ENCODE data around the gene ZMYND8.

ZMYND8 gene

DNA sequence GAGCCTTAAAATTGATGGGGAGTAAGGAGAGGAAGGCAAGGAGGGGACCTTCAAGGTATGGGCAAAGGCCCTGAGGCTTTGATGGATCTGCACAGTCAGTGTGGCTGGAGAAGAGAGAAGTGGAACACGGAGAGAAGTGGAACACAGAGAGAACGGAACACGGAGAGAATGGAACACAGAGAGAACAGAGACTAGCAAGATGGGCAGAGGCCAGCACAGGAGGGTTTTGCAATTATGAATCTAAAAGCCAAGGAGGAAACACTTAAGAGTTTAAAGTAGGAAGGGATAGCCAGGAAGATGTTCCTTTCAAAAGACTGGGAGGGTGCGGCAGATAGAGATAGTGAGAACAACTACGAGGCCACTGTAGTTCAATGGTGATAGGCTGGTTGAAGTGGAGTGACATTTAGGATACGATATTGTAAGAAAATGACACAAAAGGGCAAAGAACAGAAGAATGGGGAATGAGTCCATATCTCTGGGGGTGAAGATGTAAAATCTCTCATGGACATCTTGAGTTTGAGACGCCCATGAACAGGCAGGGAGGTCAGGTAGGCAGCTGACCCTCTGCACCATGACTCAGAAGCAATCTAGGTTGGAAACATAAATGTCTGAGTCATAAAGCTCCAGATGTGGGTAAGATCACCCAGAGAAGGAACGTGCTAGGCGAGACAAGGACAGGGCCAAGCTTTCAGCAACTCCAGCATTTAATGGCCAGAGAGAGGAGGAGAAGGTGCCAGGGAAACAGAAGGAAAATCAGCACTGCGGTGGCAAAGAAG is 25.4 kb downstream of the ZMYND8 start (continued):
- no peak for TF ChIP-seq ZNF132 (tag by site-specific recombination; IDR thresholded peaks at IDR 0.05; ENCODE audit: borderline replicate concordance)
- TF ChIP-seq ZNF623 (tag by site-specific recombination; IDR thresholded peaks at IDR 0.05), result peak; percentile 58
- peak; percentile 42; the same call in 1 of the 2 replicates for TF ChIP-seq OSR2 (tag by site-specific recombination; IDR thresholded peaks at IDR 0.05)
- TF ChIP-seq ZBTB17 (tag by site-specific recombination; IDR thresholded peaks at IDR 0.05), result peak; percentile 54
- TF ChIP-seq, protein P1, sequence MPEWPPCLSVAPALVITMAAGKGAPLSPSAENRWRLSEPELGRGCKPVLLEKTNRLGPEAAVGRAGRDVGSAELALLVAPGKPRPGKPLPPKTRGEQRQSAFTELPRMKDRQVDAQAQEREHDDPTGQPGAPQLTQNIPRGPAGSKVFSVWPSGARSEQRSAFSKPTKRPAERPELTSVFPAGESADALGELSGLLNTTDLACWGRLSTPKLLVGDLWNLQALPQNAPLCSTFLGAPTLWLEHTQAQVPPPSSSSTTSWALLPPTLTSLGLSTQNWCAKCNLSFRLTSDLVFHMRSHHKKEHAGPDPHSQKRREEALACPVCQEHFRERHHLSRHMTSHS (tag by site-specific recombination; IDR thresholded peaks at IDR 0.05), result no peak
- TF ChIP-seq, protein P2, sequence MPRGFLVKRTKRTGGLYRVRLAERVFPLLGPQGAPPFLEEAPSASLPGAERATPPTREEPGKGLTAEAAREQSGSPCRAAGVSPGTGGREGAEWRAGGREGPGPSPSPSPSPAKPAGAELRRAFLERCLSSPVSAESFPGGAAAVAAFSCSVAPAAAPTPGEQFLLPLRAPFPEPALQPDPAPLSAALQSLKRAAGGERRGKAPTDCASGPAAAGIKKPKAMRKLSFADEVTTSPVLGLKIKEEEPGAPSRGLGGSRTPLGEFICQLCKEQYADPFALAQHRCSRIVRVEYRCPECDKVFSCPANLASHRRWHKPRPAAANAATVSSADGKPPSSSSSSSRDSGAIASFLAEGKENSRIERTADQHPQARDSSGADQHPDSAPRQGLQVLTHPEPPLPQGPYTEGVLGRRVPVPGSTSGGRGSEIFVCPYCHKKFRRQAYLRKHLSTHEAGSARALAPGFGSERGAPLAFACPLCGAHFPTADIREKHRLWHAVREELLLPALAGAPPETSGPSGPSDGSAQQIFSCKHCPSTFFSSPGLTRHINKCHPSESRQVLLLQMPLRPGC (tag by site-specific recombination; IDR thresholded peaks at IDR 0.05), result 0 out of 2 replicates have a peak, but pooled peaks have one; percentile 33
- TF ChIP-seq ZNF529 (tag by site-specific recombination; IDR thresholded peaks at IDR 0.05; ENCODE audit: insufficient replicate concordance), result no peak
- TF ChIP-seq, protein P3, sequence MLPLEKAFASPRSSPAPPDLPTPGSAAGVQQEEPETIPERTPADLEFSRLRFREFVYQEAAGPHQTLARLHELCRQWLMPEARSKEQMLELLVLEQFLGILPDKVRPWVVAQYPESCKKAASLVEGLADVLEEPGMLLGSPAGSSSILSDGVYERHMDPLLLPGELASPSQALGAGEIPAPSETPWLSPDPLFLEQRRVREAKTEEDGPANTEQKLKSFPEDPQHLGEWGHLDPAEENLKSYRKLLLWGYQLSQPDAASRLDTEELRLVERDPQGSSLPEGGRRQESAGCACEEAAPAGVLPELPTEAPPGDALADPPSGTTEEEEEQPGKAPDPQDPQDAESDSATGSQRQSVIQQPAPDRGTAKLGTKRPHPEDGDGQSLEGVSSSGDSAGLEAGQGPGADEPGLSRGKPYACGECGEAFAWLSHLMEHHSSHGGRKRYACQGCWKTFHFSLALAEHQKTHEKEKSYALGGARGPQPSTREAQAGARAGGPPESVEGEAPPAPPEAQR (tag by site-specific recombination; IDR thresholded peaks at IDR 0.05), result no peak
- TF ChIP-seq ZNF146 (tag by site-specific recombination; IDR thresholded peaks at IDR 0.05), result no peak
- no peak for TF ChIP-seq SP2 (tag by site-specific recombination; IDR thresholded peaks at IDR 0.05)
- TF ChIP-seq SETDB1 (IDR thresholded peaks at IDR 0.05; ENCODE audit: insufficient read length, low read length), result no peak
- TF ChIP-seq, protein P4, sequence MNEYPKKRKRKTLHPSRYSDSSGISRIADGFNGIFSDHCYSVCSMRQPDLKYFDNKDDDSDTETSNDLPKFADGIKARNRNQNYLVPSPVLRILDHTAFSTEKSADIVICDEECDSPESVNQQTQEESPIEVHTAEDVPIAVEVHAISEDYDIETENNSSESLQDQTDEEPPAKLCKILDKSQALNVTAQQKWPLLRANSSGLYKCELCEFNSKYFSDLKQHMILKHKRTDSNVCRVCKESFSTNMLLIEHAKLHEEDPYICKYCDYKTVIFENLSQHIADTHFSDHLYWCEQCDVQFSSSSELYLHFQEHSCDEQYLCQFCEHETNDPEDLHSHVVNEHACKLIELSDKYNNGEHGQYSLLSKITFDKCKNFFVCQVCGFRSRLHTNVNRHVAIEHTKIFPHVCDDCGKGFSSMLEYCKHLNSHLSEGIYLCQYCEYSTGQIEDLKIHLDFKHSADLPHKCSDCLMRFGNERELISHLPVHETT (tag by site-specific recombination; IDR thresholded peaks at IDR 0.05), result 0 out of 2 replicates have a peak, but pooled peaks have one; percentile 9

DNA sequence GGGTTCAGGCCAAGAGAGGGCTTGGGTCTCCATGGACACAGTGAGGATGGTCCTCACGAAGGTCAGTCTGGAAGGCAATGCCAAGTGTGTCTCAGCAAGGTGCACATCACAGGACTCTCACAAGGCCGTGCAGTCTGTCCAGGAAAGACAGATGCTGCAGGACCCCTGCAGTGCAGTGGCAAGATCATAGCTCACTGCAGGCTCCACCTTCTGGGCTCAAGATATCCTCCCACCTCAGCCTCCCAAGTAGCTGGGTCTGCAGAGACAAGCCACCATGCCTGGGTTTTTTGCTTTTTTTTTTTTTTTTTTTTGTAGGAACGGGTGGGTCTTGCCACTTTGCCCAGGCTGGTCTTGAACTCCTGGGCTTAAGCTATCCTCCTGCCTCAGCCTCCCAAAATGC is 26.4 kb downstream of the ZMYND8 start:
- Histone ChIP-seq H3K27ac (ENCODE audit: extremely low read depth, low read depth, low read length) (no peak overlapping the region), H3K4me1 (ENCODE audit: control insufficient read depth, insufficient read depth, low read length) (peaks cover 7% of the 10 kb centered on the region; the same call in 1 of the 2 replicates), H3K9me3 (ENCODE audit: control insufficient read depth, insufficient read depth, low read depth, low read length) (no peaks in the 10 kb centered on the region), H3K36me3 (ENCODE audit: control insufficient read depth in 2 of 2, insufficient read depth in 1 of 2, low read length in 2 of 2) (peaks cover 4% of the 10 kb centered on the region in 2 experiments; a peak in 2 of 3 replicates), H3K4me3 (ENCODE audit: low read depth, low read length) (no peak overlapping the region)
- 0 out of 2 replicates have a peak, but pooled peaks have one; percentile 16 for TF ChIP-seq ZIC2 (tag by site-specific recombination; IDR thresholded peaks at IDR 0.05)
- TF ChIP-seq GLIS1 (tag by site-specific recombination; IDR thresholded peaks at IDR 0.05), result peak; percentile 79
- no peak for TF ChIP-seq ZNF768 (tag by site-specific recombination; IDR thresholded peaks at IDR 0.05)
- TF ChIP-seq ZBTB8A (tag by site-specific recombination; IDR thresholded peaks at IDR 0.05), result no peak
- TF ChIP-seq ZNF555 (tag by site-specific recombination; conservative IDR thresholded peaks at IDR 0.05), result no peak
- TF ChIP-seq, protein P5, sequence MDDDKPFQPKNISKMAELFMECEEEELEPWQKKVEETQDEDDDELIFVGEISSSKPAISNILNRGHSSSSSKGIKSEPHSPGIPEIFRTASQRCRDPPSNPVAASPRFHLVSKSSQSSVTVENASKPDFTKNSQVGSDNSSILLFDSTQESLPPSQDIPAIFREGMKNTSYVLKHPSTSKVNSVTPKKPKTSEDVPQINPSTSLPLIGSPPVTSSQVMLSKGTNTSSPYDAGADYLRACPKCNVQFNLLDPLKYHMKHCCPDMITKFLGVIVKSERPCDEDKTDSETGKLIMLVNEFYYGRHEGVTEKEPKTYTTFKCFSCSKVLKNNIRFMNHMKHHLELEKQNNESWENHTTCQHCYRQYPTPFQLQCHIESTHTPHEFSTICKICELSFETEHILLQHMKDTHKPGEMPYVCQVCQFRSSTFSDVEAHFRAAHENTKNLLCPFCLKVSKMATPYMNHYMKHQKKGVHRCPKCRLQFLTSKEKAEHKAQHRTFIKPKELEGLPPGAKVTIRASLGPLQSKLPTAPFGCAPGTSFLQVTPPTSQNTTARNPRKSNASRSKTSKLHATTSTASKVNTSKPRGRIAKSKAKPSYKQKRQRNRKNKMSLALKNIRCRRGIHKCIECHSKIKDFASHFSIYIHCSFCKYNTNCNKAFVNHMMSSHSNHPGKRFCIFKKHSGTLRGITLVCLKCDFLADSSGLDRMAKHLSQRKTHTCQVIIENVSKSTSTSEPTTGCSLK (tag by site-specific recombination; IDR thresholded peaks at IDR 0.05), result no peak
- TF ChIP-seq ZSCAN16 (tag by site-specific recombination; IDR thresholded peaks at IDR 0.05), result no peak
- no peak for TF ChIP-seq ZNF558 (tag by site-specific recombination; IDR thresholded peaks at IDR 0.05)
- no peak for TF ChIP-seq ZNF843 (tag by site-specific recombination; IDR thresholded peaks at IDR 0.05)
- TF ChIP-seq ZNF248 (tag by site-specific recombination; IDR thresholded peaks at IDR 0.05), result no peak
- no peak for TF ChIP-seq ZNF521 (tag by site-specific recombination; IDR thresholded peaks at IDR 0.05)
- TF ChIP-seq, protein P6, sequence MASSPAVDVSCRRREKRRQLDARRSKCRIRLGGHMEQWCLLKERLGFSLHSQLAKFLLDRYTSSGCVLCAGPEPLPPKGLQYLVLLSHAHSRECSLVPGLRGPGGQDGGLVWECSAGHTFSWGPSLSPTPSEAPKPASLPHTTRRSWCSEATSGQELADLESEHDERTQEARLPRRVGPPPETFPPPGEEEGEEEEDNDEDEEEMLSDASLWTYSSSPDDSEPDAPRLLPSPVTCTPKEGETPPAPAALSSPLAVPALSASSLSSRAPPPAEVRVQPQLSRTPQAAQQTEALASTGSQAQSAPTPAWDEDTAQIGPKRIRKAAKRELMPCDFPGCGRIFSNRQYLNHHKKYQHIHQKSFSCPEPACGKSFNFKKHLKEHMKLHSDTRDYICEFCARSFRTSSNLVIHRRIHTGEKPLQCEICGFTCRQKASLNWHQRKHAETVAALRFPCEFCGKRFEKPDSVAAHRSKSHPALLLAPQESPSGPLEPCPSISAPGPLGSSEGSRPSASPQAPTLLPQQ (tag by site-specific recombination; IDR thresholded peaks at IDR 0.05), result no peak
- no peak for TF ChIP-seq ZNF138 (tag by site-specific recombination; IDR thresholded peaks at IDR 0.05; ENCODE audit: borderline replicate concordance)
- CTCF ChIA-PET, result interaction anchor here (0.6 to 1.6 kb wide), 3 partner anchors 54 to 169 kb away, joined by 3 to 4 read pairs (median 4); no protein-coding TSS in a partner anchor
- POLR2A ChIA-PET, result no interaction called here

Measured in HEK293 (cell line).